GM12864 (cell line): ENCODE data around the gene ANXA6.

Source experiments
- DNase-seq: peaks from one replicate; pipeline ENCODE4 v3.0.0-alpha.2; 2011; ENCODE audit warnings: low read depth
- H3K4me3 ChIP-seq: 2 replicates; pipeline ENCODE4 v1.5.1; 2011; ENCODE audit warnings: mild to moderate bottlenecking, low read depth, low read length, control low read depth
- CTCF ChIP-seq: IDR thresholded peaks from 2 replicates; pipeline ENCODE4 v1.5.1; 2011; ENCODE audit warnings: low read depth, mild to moderate bottlenecking, moderate library complexity, low read length, control low read depth, inconsistent platforms; ENCODE audit errors: missing control alignments

ANXA6 gene

DNA sequence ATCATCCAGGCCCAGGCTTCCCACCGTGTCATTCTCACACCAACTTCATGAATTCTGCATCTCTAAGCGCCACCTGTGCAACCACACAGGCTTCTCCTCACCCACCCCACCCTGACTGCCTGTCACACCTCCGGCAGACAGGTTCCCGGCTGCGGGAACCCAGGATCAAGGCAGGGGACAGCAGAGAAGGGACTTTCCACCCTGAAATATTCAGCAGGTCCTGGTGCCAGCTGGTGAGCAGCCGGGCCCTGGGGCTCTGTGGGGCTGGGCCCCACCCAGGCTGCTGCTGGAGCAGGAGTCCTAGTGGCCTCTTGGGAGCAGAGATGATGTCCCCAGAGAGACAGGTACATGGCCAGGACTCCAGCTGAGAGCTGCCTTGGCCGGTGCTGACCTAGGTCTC lies 12.7 kb downstream of the ANXA6 start:
- DNase-seq, result no peak
- H3K4me3 ChIP-seq, result no peak overlapping the region
- no peak for TF ChIP-seq CTCF

GRCh38 chr5:151144275-151144674 lies 13.3 kb downstream of the ANXA6 start:
- H3K4me3 ChIP-seq, result no peak overlapping the region
- no peak for TF ChIP-seq CTCF
- DNase-seq, result no peak

GRCh38 chr5:151143645-151144044 lies 13.9 kb downstream of the ANXA6 start:
- H3K4me3 ChIP-seq, result no peak overlapping the region
- no peak for TF ChIP-seq CTCF
- DNase-seq, result no peak

GRCh38 chr5:151142933-151143332 lies 14.6 kb downstream of the ANXA6 start:
- no peak for DNase-seq
- TF ChIP-seq CTCF, result no peak
- H3K4me3 ChIP-seq, result no peak overlapping the region; the same call in 1 of the 2 replicates

- DNase-seq, result peak; percentile 78
- TF ChIP-seq CTCF, result no peak
These were observed 16.0 kb downstream of the ANXA6 start for GRCh38 chr5:151141535-151141934.

DNA sequence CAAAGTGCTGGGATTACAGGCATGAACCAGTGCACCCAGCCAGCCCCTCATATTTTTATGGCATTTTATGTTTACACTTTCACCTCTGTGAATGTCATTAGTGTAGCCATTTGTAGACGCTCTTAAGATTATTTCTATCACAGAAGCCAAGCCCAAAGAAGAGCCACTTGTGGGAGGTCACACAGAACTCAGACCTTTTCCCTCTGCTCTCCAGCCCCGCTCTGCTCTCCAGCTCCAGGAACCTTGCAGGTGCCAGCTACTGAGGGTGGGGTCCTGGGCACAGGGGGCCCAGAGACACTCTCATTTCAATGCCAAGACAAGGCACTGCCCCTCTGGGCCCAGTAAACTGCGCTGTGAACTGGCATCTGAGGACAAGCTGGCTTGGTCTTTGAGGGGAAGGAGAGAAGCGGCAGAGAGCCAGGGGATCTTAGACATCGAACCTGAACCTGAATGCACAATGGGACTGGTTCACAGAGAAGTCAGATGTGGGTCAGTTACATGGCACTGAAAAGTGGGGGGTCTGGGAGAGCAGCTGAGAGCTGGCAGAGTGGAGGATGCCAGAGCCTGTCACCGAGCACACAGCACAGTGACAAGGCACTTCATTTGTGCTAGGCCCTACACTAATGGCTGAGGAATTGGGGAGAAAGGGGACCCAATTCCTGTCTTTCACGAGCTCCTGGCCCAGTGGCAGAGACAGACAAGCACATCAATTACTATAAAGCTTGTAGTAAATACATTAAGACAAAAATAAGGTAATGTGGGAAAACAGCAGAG lies 16.7 kb downstream of the ANXA6 start:
- peak overlapping the region; percentile 39 for H3K4me3 ChIP-seq
- no peak for TF ChIP-seq CTCF

More at GRCh38 chr5:151141535-151141934, 16.0 kb downstream of the ANXA6 start:
- H3K4me3 ChIP-seq, result peak overlapping the region; percentile 39

DNA sequence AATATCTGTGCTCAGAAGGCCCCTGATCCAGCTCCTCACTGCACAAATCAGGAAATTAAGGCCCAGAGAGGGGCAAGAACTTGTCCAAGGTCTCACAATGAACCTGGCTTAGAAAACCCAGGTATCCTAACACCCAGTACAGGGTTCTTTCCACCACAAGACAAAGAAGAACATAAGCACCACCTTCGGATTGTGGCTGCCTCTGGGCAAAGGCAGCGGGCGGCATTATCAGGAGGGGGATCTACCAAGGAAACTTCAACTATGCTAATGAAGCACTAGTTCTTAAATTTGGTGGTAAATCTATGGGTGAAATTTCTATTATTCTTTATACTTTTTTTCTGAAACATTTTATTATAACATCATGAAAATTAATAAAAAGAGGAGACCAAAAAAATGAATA lies 17.9 kb downstream of the ANXA6 start:
- no peak overlapping the region for H3K4me3 ChIP-seq
- no peak for TF ChIP-seq CTCF
- no peak for DNase-seq

More for the DNA sequence above, 16.7 kb downstream of the ANXA6 start:
- DNase-seq, result no peak
